Urinary bladder (tissue), 4 donors: ENCODE data around the gene PCGF3. TPM values are rescaled to one million over a fixed set of nuclear protein-coding genes. Genes with fewer than 3 reads are reported as not detected.
A peak's percentile ranks its signal among the peaks of the same experiment; 100 is the strongest.
"Not testable (repeated sequence)": the region's sequence is repeated elsewhere in the genome, so short reads cannot be mapped to it uniquely, and the experiment has no call there.

Source experiments
- DNase-seq: peaks from one replicate; pipeline ENCODE4 v3.0.0-alpha.2; 2015; ENCODE audit errors: extremely low spot score
- H3K27ac ChIP-seq: one replicate; pipeline ENCODE4 v1.5.1; 2013; ENCODE audit warnings: low read depth, mild to moderate bottlenecking, moderate library complexity
- H3K36me3 ChIP-seq: one replicate; pipeline ENCODE4 v1.6.1; 2013; ENCODE audit warnings: mild to moderate bottlenecking, moderate library complexity; ENCODE audit not compliant: insufficient read depth
- H3K4me1 ChIP-seq: one replicate; pipeline ENCODE4 v1.6.1; 2013; ENCODE audit warnings: mild to moderate bottlenecking, moderate library complexity; ENCODE audit not compliant: insufficient read depth
- H3K4me3 ChIP-seq: one replicate; pipeline ENCODE4 v1.5.1; 2013; ENCODE audit warnings: low read depth, low read length
- WGBS: extraction: QIAGEN DNeasy Blood & Tissue Kit; methylation state at CpG from one replicate; pipeline ENCODE4 v1.1.7; 2013; 5-methylcytosine and 5-hydroxymethylcytosine counted together
- polyA plus RNA-seq: library from polyadenylated mRNA; stranded (reverse); fragments of 200-250 nt; gene quantifications from one replicate; pipeline ENCODE4 v1.2.3, GENCODE V29; 2013
- total RNA-seq: library from RNA; depleted of rRNA; stranded (reverse); fragments of >200 nt; gene quantifications from one replicate; pipeline ENCODE4 v1.2.3, GENCODE V29; 2014
- donor health status: healthy with polysubstance abuse.
- donor health status: healthy.

PCGF3 gene
- total and polyA plus RNA-seq, 2 donors = 36.1 to 52.6 TPM

DNA sequence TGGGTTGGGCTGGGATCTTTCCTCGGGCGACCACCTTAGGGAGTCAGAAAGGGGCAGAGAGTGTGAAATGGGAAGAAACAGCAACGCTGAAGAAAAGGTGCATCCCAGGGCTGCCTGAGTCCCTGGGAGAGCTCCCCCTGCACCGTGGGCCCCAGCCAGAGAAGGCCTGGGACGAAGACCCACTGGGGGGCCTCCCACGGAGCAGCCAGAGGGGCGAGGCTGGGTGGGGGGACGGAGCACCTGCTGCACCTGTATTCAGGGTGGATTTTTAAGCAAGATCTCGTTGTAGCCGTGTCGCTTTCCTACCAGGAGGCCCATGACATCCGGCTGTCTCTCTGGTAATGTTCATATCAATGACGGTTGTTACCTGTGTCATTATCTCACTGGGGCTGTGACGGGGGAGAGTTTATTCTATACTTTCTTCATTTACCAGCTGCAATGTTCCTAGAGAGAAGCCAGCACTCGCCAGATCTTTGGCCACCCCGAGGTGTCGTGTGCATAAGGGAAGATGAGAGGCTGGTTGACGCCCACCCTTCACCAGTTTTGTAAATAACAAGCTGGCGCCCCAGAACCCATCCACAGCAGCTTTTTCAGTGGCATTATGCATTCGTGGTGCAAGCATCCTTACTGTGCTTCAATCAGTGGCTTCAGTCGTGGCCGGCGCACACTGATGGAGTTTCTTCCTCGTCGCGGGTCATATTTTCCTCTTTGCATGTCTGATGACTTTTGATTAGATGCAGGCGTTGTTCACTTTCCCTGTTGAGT lies 5.6 kb upstream of the PCGF3 start:
- 72% methylated on average over 27 of the region's 27 CpGs for WGBS
- no peak for DNase-seq
- no peaks in the 10 kb centered on the region for H3K36me3 ChIP-seq

DNA sequence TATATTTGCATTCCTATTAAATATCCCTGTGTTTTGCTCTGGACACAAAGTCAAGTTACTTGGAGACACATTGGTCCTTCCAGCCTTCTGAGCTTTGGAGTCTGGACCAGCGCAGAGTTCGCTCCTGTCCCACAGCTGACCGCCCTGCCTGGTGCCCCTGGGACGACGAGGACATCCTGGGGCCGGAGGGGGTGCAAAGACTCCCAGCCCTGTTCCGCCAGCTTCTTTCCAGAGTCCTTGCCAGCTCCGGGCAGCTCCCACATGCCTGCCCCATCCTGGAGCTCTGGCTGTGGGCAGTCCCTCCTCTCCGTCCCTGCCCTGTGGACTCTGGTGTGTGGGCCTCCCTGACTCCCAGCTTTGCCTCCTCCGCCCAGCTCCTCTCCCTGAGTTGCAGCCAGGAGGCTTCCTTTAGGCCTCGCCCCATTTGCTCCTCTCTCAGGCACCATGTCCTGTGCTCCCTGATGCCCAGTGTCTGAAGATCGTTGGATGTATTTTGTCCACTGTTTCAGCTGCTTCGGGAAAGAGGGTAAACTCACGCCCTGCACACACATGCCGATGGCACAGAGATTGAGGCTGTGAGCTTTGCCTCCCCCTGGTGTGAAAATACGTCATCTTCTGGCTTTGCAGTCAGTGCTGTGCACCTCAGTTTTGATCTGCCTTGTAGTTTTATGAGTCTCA lies 4.9 kb upstream of the PCGF3 start:
- DNase-seq = no peak
- Histone ChIP-seq H3K36me3 (no peaks in the 10 kb centered on the region), H3K4me3 (no peak overlapping the region), H3K4me1 (no peaks in the 10 kb centered on the region), H3K27ac (no peak overlapping the region)
- WGBS = 67% methylated on average over 16 of the region's 16 CpGs

More for the DNA sequence above, 5.6 kb upstream of the PCGF3 start:
- Histone ChIP-seq H3K27ac (no peak overlapping the region), H3K4me3 (no peak overlapping the region), H3K4me1 (no peaks in the 10 kb centered on the region)

DNA sequence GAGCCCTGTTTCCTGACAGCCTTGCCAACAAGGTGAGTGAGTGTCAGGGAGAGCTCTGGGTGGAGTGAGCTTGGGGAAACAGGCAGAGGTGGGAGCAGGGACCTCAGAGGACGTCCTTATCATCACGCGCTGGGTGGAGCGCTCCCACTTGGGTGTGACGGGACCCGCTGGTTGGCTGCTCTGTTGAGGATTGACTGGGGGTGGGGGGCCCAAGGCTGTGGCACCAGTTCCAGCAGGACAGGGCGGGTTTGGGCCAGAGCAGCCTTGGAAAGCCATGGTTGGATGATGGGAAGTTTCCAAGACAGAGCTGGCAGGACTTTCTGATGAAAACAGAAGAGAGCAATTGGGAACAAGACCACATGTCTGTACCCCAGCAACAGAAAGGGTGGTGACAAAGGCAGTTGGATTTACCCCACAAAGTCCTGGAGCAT lies 3.0 kb upstream of the PCGF3 start:
- 82% methylated on average over 7 of the region's 7 CpGs for WGBS
- Histone ChIP-seq H3K27ac (no peak overlapping the region), H3K36me3 (no peaks in the 10 kb centered on the region), H3K4me1 (peaks cover 1% of the 10 kb centered on the region), H3K4me3 (no peak overlapping the region)
- DNase-seq = no peak

DNA sequence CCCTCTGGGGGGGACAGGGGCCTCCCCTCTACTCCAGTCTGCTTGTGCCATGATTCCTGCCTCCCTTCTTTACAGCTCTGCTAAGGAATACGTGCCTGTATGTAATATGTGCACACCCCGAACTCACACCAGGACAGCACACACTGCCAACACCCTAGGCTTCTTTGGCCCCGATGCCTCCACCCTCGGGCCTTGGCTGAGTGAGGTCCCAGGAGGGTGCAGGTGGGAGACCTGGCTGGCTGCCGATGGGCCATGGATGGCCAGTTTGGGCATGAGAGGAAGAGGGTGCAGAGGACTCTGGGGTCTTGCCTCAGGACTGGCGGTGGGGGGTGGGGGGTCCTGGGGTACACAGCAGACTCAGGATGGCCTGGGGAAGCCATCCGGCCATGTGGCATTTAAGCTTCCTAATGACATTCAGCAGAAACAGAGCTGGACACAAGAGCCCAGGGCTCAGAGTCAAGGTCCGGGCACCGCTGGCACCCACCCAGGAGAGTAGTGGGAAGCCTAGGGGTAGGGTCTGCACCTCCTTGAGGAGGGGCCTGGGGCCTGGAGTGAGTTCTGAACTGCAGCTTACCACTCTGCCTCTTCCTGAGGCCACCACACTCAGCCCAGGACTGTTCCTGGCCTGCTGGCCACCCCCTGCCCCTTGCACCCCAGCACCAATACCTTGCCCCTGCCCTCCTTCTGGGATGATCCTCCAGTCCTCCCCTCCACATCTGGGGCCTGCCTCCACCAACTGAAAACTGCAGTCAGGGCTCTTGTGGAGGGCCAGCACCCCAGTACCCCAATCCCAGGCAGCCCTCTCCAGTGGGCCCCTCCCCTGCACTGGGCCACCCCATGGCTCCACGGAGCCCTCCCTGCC lies 2.1 kb upstream of the PCGF3 start:
- Histone ChIP-seq H3K4me1 (peaks cover 6% of the 10 kb centered on the region), H3K36me3 (no peaks in the 10 kb centered on the region), H3K4me3 (no peak overlapping the region), H3K27ac (no peak overlapping the region)
- WGBS = 72% methylated on average over 10 of the region's 10 CpGs
- DNase-seq = no peak

DNA sequence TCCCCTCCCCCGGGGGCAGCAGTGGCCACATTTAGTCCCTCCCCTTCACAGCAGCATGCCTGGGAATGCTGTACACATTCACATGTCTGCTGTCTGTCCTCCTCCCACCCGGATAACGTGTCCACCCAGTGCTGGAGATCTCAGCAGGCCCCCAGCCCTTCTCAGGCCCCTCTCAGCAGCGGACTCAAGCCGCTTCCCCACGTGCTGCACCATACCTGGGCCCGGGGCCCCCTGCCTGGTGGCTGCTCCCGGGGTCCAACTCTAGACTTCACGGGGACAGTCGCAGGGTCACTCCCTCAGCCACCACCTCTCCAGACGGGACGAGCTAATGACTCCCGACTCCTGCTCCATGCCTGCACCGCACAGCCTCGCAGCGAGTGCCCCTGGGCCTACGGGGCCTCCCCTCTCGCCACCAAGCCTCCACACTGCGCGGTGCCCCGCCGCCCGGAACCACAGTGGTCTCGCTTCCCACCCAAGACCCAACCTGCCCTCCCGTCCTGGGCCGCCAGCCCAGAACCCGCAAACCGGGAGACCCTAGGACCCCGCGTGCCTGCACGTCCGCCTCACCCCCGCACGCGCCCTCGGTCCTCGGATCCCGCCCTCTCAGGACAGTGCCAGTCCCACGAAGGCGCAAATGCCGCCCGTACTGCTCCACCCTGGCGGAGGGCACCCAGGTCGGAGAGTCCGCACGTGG lies 1.3 kb upstream of the PCGF3 start:
- no peaks in the 10 kb centered on the region for H3K36me3 ChIP-seq
- H3K27ac ChIP-seq = no peak overlapping the region
- no peak overlapping the region for H3K4me3 ChIP-seq
- H3K4me1 ChIP-seq = peaks cover 6% of the 10 kb centered on the region
- 91% methylated on average over 46 of the region's 46 CpGs for WGBS
- DNase-seq = no peak

DNA sequence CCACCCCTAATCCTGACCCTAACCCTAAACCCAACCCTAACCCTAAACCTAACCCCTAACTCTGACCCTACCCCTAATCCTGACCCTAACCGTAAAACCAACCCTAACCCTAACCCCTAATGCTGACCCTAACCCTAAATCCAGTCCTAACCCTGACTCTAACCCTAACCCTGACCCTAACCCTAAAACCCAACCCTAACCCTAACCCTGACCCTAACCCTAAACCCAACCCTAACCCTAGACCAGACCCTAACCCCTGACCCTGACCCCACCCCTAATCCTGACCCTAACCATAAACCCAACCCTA lies 708 bp upstream of the PCGF3 start:
- Histone ChIP-seq H3K4me3 (no peak overlapping the region), H3K4me1 (peaks cover 6% of the 10 kb centered on the region), H3K27ac (no peak overlapping the region), H3K36me3 (no peaks in the 10 kb centered on the region)
- DNase-seq = no peak
- 94% methylated on average over 1 of the region's 1 CpG for WGBS

DNA sequence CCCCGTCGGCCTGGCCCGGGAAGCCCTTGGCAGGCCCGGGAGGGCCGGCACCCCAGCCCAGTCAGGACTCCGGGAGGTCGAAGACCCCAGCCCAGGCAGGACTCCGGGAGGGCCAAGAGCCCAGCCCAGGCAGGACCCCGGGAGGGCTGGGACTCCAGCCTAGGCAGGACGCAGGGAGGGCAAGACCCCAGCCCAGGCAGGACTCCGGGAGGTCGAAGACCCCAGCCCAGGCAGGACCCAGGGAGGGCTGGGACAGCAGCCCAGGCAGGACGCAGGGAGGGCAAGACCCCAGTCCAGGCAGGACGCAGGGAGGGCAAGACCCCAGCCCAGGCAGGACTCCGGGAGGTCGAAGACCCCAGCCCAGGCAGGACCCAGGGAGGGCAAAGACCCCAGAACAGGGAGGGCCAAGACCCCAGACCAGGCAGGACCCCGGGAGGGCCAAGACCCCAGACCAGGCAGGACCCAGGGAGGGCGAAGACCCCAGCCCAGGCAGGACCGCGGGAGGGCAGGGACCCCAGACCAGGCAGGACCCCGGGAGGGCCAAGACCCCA lies 526 bp downstream of the PCGF3 start:
- DNase-seq, H3K4me1 ChIP-seq, H3K27ac ChIP-seq, H3K36me3 ChIP-seq: not testable (repeated sequence)
- peak overlapping the region; percentile 88 for H3K4me3 ChIP-seq
- 3% methylated on average over 21 of the region's 21 CpGs for WGBS

DNA sequence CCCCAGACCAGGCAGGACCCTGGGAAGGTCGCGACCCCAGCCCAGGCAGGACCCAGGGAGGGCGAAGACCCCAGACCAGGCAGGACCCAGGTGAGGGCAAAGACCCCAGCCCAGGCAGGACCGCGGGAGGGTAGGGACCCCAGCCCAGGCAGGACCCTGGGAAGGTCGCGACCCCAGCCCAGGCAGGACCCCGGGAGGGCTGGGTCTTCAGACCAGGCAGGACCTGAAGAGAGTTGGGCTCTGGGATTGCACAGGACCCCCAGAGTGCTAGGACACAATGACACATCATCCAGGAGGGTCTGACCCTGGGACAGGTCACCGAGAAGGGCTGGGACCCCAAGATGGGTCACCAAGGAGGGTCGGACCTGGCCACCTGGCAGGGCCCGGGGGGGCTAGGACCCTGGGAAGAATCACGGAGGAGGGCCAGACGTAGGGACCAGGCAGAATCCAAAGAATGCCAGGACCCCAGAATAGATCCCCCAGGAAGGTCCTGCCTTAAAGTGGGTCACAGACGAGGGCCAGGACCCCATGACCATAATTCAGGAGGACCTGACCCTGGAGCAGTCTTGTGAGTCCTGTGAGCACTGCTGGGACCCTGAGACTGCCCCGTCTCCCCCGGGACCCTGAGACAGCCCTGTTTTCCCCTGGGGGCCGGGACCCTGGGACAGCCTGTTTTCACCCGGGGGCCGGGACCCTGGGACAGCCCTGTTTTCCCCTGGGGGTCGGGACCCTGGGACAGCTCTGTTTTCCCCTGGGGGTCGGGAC lies 1.4 kb downstream of the PCGF3 start:
- no peak for DNase-seq
- 51% methylated on average over 20 of the region's 21 CpGs for WGBS
- H3K36me3 ChIP-seq = no peaks in the 10 kb centered on the region
- H3K4me3 ChIP-seq = peak overlapping the region; percentile 38
- H3K27ac ChIP-seq = no peak overlapping the region
- H3K4me1 ChIP-seq = peaks cover 6% of the 10 kb centered on the region

DNA sequence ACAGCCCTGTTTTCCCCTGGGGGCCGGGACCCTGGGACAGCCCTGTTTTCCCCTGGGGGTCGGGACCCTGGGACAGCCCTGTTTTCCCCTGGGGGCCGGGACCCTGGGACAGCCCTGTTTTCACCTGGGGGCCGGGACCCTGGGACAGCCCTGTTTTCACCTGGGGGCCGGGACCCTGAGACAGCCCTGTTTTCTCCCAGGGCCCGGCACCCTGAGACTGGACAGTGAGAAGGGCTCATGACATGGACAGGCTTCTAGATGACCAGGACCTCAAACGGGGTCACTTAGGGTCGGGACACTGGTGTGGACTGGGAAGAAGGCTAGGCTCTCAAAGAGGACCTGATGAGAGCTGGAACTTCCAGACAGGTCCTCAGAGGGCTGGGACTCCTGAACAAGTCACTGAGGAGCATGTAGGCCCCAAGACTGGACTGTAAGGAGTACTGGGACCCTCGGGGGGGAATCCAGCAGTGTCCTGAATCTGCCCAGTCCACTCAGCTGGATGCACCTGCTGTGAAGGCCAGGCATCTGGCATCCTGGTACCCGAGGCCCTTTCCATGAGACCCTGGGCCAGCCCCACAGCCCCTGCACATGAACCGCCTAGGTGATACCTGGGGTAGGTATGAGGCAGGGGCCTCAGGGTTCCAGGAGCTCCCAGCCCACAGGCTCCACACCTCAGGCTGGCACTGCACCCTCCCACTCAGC lies 2.4 kb downstream of the PCGF3 start:
- no peak for DNase-seq
- H3K27ac ChIP-seq = no peak overlapping the region
- no peaks in the 10 kb centered on the region for H3K36me3 ChIP-seq
- no peak overlapping the region for H3K4me3 ChIP-seq
- H3K4me1 ChIP-seq = peaks cover 6% of the 10 kb centered on the region
- 87% methylated on average over 11 of the region's 11 CpGs for WGBS

DNA sequence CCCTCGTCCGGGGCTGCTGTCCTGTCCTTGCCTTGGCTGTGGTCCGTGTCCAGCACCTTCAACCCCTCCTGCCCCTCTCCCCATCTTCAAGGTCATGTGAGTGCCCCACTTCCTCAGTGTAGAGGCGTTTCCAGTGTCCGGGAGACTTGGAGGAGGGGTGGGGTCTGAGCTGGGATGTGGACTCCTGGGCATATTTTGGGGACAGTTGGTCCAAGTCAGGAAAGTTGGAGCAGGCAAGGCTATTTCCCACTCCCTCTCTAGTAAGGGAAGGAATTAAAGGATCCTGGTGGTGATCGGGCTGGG lies 3.0 kb downstream of the PCGF3 start:
- no peaks in the 10 kb centered on the region for H3K36me3 ChIP-seq
- H3K4me1 ChIP-seq = peaks cover 6% of the 10 kb centered on the region
- DNase-seq = no peak
- no peak overlapping the region for H3K27ac ChIP-seq
- WGBS = 82% methylated on average over 6 of the region's 6 CpGs
- no peak overlapping the region for H3K4me3 ChIP-seq

DNA sequence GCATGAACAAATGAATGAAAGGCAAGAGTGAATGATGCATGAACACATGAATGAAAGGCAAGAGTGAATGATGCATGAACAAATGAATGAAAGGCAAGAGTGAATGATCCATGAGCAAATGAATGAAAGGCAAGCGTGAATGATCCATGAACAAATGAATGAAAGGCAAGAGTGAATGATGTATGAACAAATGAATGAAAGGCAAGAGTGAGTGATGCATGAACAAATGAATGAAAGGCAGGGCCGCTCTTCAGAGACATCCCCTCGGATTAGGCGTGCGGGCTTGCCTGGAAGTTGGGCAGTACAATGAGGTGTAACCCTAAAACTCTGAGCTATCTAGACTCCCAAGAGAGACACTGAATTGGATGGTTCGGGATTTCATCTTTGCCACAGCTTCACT lies 3.7 kb downstream of the PCGF3 start:
- H3K4me3 ChIP-seq = no peak overlapping the region
- no peak overlapping the region for H3K27ac ChIP-seq
- H3K36me3 ChIP-seq = no peaks in the 10 kb centered on the region
- WGBS = 98% methylated on average over 6 of the region's 6 CpGs
- no peak for DNase-seq
- H3K4me1 ChIP-seq = peaks cover 6% of the 10 kb centered on the region

DNA sequence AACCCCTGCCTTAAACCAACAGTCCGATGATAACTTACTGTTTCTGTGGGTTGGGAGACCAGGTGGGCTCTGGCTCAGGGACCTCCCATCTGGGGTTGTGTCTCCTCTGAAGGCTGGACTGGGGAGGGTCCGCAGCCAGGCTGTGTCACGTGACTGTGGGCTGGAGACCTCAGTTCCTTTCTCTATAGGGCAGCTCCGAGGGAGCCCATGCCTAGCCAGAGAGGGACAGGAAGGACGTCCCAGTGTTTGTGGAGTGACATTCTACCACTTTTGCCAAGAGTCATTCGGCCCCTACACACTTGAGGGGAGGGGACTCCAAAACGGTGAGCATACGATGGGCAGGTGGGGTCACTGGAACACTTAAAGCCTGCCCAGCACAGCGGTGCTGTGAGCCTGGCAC lies 4.5 kb downstream of the PCGF3 start:
- Histone ChIP-seq H3K36me3 (no peaks in the 10 kb centered on the region), H3K4me3 (no peak overlapping the region), H3K27ac (no peak overlapping the region), H3K4me1 (peaks cover 6% of the 10 kb centered on the region)
- 77% methylated on average over 9 of the region's 9 CpGs for WGBS
- DNase-seq = no peak
